ENCODE measurements around the gene FBXO40. TPM values are rescaled to one million over a fixed set of nuclear protein-coding genes. Genes with fewer than 3 reads are reported as not detected.
A peak's percentile ranks its signal among the peaks of the same experiment; 100 is the strongest.

FBXO40 gene, protein sequence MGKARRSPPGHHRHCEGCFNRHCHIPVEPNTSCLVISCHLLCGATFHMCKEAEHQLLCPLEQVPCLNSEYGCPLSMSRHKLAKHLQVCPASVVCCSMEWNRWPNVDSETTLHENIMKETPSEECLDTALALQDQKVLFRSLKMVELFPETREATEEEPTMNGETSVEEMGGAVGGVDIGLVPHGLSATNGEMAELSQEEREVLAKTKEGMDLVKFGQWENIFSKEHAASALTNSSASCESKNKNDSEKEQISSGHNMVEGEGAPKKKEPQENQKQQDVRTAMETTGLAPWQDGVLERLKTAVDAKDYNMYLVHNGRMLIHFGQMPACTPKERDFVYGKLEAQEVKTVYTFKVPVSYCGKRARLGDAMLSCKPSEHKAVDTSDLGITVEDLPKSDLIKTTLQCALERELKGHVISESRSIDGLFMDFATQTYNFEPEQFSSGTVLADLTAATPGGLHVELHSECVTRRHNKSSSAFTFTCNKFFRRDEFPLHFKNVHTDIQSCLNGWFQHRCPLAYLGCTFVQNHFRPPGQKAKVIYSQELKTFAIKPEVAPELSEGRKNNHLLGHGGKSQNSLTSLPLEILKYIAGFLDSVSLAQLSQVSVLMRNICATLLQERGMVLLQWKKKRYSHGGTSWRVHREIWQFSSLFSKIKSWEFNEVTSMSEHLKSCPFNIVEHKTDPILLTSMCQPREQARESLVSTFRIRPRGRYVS
- total RNA-seq (not detected in 2 replicates), polyA plus RNA-seq (not detected in 2 replicates)

DNA sequence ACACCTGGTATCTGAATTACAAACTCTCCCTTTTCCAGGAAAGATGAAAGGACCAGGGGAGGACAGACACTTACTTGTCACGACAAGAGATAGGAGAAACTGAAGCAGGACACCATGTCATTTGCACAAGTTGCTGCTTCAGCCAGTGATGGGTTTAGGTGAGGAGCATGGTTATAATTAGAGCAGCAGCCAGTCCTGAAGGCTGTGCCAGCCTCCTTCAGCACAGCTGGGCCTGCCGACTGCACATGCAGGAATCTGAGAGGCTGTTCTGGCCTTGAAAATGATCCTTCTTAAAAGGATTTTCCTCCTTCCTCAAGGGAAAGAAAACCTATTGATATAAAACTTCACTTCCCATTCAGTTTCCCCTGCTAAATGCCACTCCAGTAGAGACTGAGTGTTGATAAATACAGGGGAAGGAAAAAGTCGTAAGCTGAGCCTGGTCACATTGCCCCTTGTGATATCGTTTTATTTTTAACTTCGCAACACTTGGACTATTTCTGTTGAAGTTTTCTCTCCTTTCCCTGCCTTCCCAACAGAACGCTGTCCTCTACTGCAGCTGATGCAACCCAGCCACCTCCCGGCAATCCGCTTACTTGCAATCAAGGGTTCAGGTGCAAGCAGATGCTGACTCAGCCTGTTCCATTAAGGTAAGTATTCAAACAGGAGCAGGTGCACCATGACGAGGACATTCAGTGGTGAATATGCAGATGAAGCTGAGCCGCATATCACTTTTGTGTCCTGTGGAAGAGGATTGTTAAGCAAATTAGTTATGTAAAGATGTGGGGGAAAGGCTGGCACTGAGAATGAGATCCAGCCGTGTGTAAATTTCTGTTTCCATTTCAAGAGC is at the start of gene FBXO40:
TSS of gene FBXO40 (plus strand) at position 524 of the 847 bp plus-strand sequence. CDS start 27,197 bp downstream, outside the sequence.
- no peaks in the 10 kb centered on the region for H3K9me3 ChIP-seq (ENCODE audit: low read depth)
- no peaks in the 10 kb centered on the region for H3K79me2 ChIP-seq
- H3K27ac ChIP-seq: no peak within 1 kb of the TSS
- H3K4me3 ChIP-seq: no peak within 1 kb of the TSS
- no peaks in the 10 kb centered on the region for H3K9me2 ChIP-seq (replicated peaks; ENCODE audit: insufficient read depth)
- TF ChIP-seq EZH2 (IDR thresholded peaks at IDR 0.05; ENCODE audit: borderline replicate concordance) (no peak), EZH2phosphoT487 (IDR thresholded peaks at IDR 0.05; ENCODE audit: low read depth, severe bottlenecking, unreplicated experiment) (no peak)
- TF ChIP-seq, protein P1, sequence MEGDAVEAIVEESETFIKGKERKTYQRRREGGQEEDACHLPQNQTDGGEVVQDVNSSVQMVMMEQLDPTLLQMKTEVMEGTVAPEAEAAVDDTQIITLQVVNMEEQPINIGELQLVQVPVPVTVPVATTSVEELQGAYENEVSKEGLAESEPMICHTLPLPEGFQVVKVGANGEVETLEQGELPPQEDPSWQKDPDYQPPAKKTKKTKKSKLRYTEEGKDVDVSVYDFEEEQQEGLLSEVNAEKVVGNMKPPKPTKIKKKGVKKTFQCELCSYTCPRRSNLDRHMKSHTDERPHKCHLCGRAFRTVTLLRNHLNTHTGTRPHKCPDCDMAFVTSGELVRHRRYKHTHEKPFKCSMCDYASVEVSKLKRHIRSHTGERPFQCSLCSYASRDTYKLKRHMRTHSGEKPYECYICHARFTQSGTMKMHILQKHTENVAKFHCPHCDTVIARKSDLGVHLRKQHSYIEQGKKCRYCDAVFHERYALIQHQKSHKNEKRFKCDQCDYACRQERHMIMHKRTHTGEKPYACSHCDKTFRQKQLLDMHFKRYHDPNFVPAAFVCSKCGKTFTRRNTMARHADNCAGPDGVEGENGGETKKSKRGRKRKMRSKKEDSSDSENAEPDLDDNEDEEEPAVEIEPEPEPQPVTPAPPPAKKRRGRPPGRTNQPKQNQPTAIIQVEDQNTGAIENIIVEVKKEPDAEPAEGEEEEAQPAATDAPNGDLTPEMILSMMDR (IDR thresholded peaks at IDR 0.05; ENCODE audit: poor library complexity): no peak
- no peak within 1 kb of the TSS for H3K4me2 ChIP-seq
- 39% methylated on average over 11 of the region's 11 CpGs for WGBS (ENCODE audit: low lambda C conversion rate, missing lambda C conversion rate)
- H3K27me3 ChIP-seq: no peaks in the 10 kb centered on the region
- H3K36me3 ChIP-seq (replicated peaks; ENCODE audit: insufficient read depth, low read depth): no peaks in the 10 kb centered on the region
- no peaks in the 10 kb centered on the region for H4K20me1 ChIP-seq (ENCODE audit: insufficient read depth, poor library complexity, severe bottlenecking)
- peak within 1 kb of the TSS; percentile 28 for H2AFZ ChIP-seq
- peak; percentile 52 for DNase-seq (ENCODE audit: low spot score)
- H3K4me1 ChIP-seq (ENCODE audit: insufficient read depth): no peaks in the 10 kb centered on the region

GRCh38 chr3:121545049-121545573 is 48.1 kb upstream of the FBXO40 start:
- TF ChIP-seq EZH2 (IDR thresholded peaks at IDR 0.05; ENCODE audit: borderline replicate concordance): no peak
- TF ChIP-seq EZH2phosphoT487 (IDR thresholded peaks at IDR 0.05; ENCODE audit: low read depth, severe bottlenecking, unreplicated experiment): no peak
- TF ChIP-seq, protein P1 (IDR thresholded peaks at IDR 0.05; ENCODE audit: poor library complexity): no peak
- Histone ChIP-seq H3K27ac (no peak overlapping the region), H2AFZ (peak overlapping the region; percentile 73), H3K4me3 (peak overlapping the region; percentile 27), H3K4me2 (peak overlapping the region; percentile 85), H3K79me2 (peaks cover 4% of the 10 kb centered on the region), H3K27me3 (no peaks in the 10 kb centered on the region), H4K20me1 (ENCODE audit: insufficient read depth, poor library complexity, severe bottlenecking) (no peaks in the 10 kb centered on the region), H3K36me3 (replicated peaks; ENCODE audit: insufficient read depth, low read depth) (no peaks in the 10 kb centered on the region), H3K9me2 (replicated peaks; ENCODE audit: insufficient read depth) (no peaks in the 10 kb centered on the region), H3K9me3 (ENCODE audit: low read depth) (no peaks in the 10 kb centered on the region), H3K4me1 (ENCODE audit: insufficient read depth) (no peaks in the 10 kb centered on the region)
- DNase-seq (ENCODE audit: low spot score): peak; percentile 7
- 9% methylated on average over 18 of the region's 18 CpGs for WGBS (ENCODE audit: low lambda C conversion rate, missing lambda C conversion rate)

DNA sequence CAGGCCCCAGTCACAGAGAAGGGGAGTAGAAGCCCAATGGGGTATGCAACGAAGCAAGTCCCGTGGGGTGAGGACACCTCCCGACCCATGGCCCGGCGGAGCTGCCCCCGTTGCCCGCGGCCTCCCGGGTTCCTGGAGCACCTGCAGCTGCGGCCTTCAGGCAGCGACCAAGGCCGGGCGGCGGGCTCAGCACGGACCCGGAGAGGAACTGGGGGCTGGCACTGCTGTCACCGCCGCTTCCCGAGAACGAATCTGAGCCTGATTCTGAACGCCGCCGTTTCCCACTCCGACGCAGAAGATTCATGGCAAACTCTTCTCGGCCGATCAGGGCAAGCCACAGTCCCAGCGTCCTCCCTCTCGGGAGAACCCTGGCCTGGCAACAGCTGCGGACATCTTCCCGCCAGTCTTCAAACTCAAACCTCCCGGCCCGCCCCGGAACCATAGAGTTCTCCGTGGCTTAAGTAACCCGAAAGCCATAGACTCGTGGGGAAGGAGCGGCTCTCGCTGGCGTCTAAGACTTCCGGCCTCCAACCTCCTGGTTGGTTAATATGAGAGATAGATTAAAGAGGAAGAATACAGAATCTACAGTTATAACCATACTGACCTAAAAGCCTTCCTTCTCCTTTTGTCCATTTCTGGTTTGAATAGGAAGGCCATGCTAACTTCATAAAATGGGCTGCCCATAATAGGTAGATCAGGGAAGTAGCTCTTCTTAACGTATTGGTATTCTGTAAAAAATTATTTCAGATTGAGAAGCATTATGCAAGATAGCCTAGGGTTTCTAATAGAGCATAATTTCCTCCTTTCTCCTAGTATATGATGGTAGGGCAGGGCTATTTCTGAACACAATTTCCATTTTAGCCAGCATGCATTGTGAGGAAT is 47.4 kb upstream of the FBXO40 start, which contains the start of gene POLQ:
TSS of gene POLQ (minus strand) at position 415 of the 882 bp plus-strand sequence. CDS start at position 304, 111 bp downstream.
- WGBS (ENCODE audit: low lambda C conversion rate, missing lambda C conversion rate): 1% methylated on average over 42 of the region's 42 CpGs
- TF ChIP-seq, protein P1 (IDR thresholded peaks at IDR 0.05; ENCODE audit: poor library complexity): no peak
- TF ChIP-seq EZH2phosphoT487 (IDR thresholded peaks at IDR 0.05; ENCODE audit: low read depth, severe bottlenecking, unreplicated experiment): no peak
- TF ChIP-seq EZH2 (IDR thresholded peaks at IDR 0.05; ENCODE audit: borderline replicate concordance): no peak
- Histone ChIP-seq H3K27ac (peak within 1 kb of the TSS; percentile 41), H2AFZ (peak within 1 kb of the TSS; percentile 96), H3K79me2 (peaks cover 4% of the 10 kb centered on the region), H3K4me1 (ENCODE audit: insufficient read depth) (no peaks in the 10 kb centered on the region), H3K36me3 (replicated peaks; ENCODE audit: insufficient read depth, low read depth) (no peaks in the 10 kb centered on the region), H3K4me3 (peak within 1 kb of the TSS; percentile 60), H3K4me2 (peak within 1 kb of the TSS; percentile 85), H3K9me3 (ENCODE audit: low read depth) (no peaks in the 10 kb centered on the region), H4K20me1 (ENCODE audit: insufficient read depth, poor library complexity, severe bottlenecking) (no peaks in the 10 kb centered on the region), H3K27me3 (no peaks in the 10 kb centered on the region), H3K9me2 (replicated peaks; ENCODE audit: insufficient read depth) (no peaks in the 10 kb centered on the region)
- DNase-seq (ENCODE audit: low spot score): peak; percentile 96

All from hepatocyte (in vitro differentiated cells).